Trophoblast cell (in vitro differentiated cells and primary cell): Measurements from ENCODE around the gene EXOC4.

Experiments used
- DNase-seq, 2 donors: peaks; one replicate each; pipeline ENCODE4 v3.0.0-alpha.2; 2016
- H2AFZ ChIP-seq: 2 replicates; pipeline ENCODE4 v1.6.1; 2013; ENCODE audit warnings: low read length, moderate library complexity, mild to moderate bottlenecking; ENCODE audit not compliant: insufficient read depth, poor library complexity
- H2AK5ac ChIP-seq: 2 replicates; pipeline ENCODE4 v1.6.1; 2013; ENCODE audit warnings: mild to moderate bottlenecking, low read length
- H2BK120ac ChIP-seq: 2 replicates; pipeline ENCODE4 v1.6.1; 2013; ENCODE audit warnings: low read length, mild to moderate bottlenecking, moderate library complexity; ENCODE audit not compliant: insufficient read depth, poor library complexity
- H2BK12ac ChIP-seq: 2 replicates; pipeline ENCODE4 v1.6.1; 2013; ENCODE audit warnings: mild to moderate bottlenecking, low read length, moderate library complexity
- H2BK5ac ChIP-seq: 2 replicates; pipeline ENCODE4 v1.6.1; 2013; ENCODE audit warnings: low read length, low read depth, moderate library complexity, mild to moderate bottlenecking; ENCODE audit not compliant: poor library complexity
- H3K14ac ChIP-seq: 2 replicates; pipeline ENCODE4 v1.6.1; 2013; ENCODE audit warnings: mild to moderate bottlenecking, low read length
- H3K18ac ChIP-seq: 2 replicates; pipeline ENCODE4 v1.6.1; 2013; ENCODE audit warnings: mild to moderate bottlenecking, low read length
- H3K23ac ChIP-seq: 2 replicates; pipeline ENCODE4 v1.6.1; 2013; ENCODE audit warnings: low read length
- H3K27ac ChIP-seq: 2 replicates; pipeline ENCODE4 v1.5.1; 2013; ENCODE audit warnings: low read depth, mild to moderate bottlenecking, inconsistent platforms, low read length, moderate library complexity
- H3K27me3 ChIP-seq: 2 replicates; pipeline ENCODE4 v1.6.1; 2013; ENCODE audit warnings: inconsistent platforms, mild to moderate bottlenecking, low read length, moderate library complexity; ENCODE audit not compliant: insufficient read depth
- H3K36me3 ChIP-seq, 2 experiments: 1 replicate in 1 of 2; 2 replicates in 1 of 2; pipeline ENCODE4 v1.6.1; 2013; ENCODE audit warnings: low read length in 2 of 2, mild to moderate bottlenecking in 2 of 2, moderate library complexity in 1 of 2; ENCODE audit not compliant: insufficient read depth in 2 of 2, control insufficient read depth in 1 of 2
- H3K4ac ChIP-seq: 2 replicates; pipeline ENCODE4 v1.6.1; 2013; ENCODE audit warnings: low read depth, mild to moderate bottlenecking, low read length, moderate library complexity
- H3K4me1 ChIP-seq, 2 experiments: 1 replicate in 1 of 2; 2 replicates in 1 of 2; pipeline ENCODE4 v1.6.1; 2013; ENCODE audit warnings: low read length in 2 of 2, mild to moderate bottlenecking in 2 of 2, moderate library complexity in 1 of 2; ENCODE audit not compliant: insufficient read depth in 2 of 2, control insufficient read depth in 1 of 2
- H3K4me2 ChIP-seq: 2 replicates; pipeline ENCODE4 v1.6.1; 2013; ENCODE audit warnings: inconsistent platforms, mild to moderate bottlenecking, low read length, moderate library complexity
- H3K4me3 ChIP-seq: 2 replicates; pipeline ENCODE4 v1.5.1; 2013; ENCODE audit warnings: mild to moderate bottlenecking, low read depth, low read length, inconsistent platforms
- H3K79me1 ChIP-seq: one replicate; pipeline ENCODE4 v1.6.1; 2013; ENCODE audit warnings: low read length
- H3K79me2 ChIP-seq: 2 replicates; pipeline ENCODE4 v1.6.1; 2013; ENCODE audit warnings: low read length, mild to moderate bottlenecking; ENCODE audit not compliant: control insufficient read depth, insufficient read depth, poor library complexity
- H3K9ac ChIP-seq: 2 replicates; pipeline ENCODE4 v1.6.1; 2013; ENCODE audit warnings: mild to moderate bottlenecking, low read length
- H3K9me3 ChIP-seq: 2 replicates; pipeline ENCODE4 v1.6.1; 2013; ENCODE audit warnings: low read depth, mild to moderate bottlenecking, control low read depth, inconsistent platforms, low read length; ENCODE audit not compliant: insufficient read depth
- H4K12ac ChIP-seq: 2 replicates; pipeline ENCODE4 v1.6.1; 2013; ENCODE audit warnings: low read depth, mild to moderate bottlenecking, low read length, moderate library complexity
- H4K8ac ChIP-seq: 2 replicates; pipeline ENCODE4 v1.6.1; 2013; ENCODE audit warnings: low read depth, mild to moderate bottlenecking, low read length, moderate library complexity
- H4K91ac ChIP-seq: one replicate; pipeline ENCODE4 v1.6.1; 2013; ENCODE audit warnings: low read depth, mild to moderate bottlenecking, low read length, moderate library complexity
- WGBS: extraction: QIAGEN DNeasy Blood & Tissue Kit; methylation state at CpG from one replicate; pipeline ENCODE4 v1.1.7; 2013; ENCODE audit warnings: missing lambda C conversion rate; ENCODE audit not compliant: insufficient read length, insufficient coverage; ENCODE audit errors: extremely low coverage; 5-methylcytosine and 5-hydroxymethylcytosine counted together

EXOC4 gene

DNA sequence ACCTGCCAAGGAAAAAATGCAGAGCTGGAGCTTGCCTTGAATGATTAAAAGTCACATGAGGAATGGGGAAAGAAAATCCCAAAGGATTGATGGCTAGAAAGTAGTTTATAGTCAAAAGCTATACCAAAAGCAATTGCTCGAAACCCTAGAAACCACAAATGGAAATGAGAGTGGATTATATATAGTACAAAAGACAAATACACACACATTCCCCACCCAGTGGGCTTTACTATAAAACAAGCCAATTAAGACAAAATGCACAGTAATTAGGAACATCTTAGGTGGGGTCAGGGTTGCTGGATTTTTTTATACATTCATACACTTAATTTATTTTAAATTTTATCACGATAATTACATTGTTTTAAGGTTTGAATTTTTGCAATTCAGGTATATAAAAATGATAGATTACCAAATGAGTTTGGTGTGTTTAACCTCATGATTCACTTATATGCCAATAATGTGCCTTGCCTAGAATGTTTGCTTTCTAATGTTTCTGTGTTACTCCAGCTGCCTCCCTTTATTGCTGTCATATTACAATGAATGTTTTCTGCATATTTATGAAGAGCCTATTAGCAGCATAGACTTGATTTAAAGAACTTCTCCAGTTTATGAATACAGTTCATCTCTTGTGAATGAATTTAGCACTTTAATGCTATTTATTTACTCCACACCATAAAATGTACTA, 421.3 kb downstream of the EXOC4 start:
- Histone ChIP-seq H3K4me2 (no peak overlapping the region), H3K36me3 (no peaks in the 10 kb centered on the region), H3K9me3 (no peaks in the 10 kb centered on the region), H3K79me2 (no peaks in the 10 kb centered on the region), H3K14ac (no peak overlapping the region), H2BK12ac (no peak overlapping the region), H3K4ac (no peak overlapping the region), H2AFZ (no peak overlapping the region), H4K91ac (no peak overlapping the region), H3K79me1 (no peaks in the 10 kb centered on the region), H4K8ac (no peak overlapping the region), H3K4me3 (no peak overlapping the region), H2BK120ac (no peak overlapping the region), H3K9ac (no peak overlapping the region), H3K23ac (no peak overlapping the region), H3K18ac (no peak overlapping the region), H3K27ac (no peak overlapping the region), H2AK5ac (no peak overlapping the region), H4K12ac (no peak overlapping the region), H2BK5ac (no peak overlapping the region), H3K4me1 (no peaks in the 10 kb centered on the region), H3K27me3 (no peaks in the 10 kb centered on the region)
- no CpG with 5 or more reads among the region's 2 CpGs for WGBS
- DNase-seq: no peak

DNA sequence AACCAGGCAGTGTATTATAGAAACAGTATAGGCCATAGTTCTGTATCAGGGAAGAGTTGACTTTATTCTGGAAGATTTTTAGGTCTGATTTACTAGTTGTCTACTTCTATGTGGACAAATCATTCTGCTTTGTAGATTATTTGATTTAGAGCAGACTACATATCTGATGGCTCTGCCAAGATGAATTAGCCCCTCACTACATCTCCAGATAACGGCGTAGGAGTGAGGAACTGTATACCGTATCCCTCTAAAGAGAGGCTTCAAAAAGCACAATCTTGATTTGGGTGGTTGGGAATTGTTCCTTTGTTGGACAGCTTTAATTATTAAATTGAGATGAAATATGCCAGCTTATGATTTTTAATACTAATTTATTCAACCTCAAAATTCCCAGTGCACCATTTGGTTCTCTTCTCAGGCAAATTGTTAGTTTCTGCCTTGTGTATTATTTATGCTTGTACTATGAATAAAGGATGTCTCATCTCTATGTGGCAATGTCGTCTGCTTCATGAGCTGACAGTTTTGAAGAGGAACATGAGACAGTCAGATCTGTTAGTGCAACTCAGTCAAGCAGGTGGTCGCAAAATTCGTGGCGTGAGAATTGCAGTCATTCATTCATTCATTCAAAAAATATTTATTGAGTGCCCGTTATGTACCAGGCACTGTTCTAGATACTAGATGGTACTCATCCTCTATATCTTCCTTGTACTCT, 422.8 kb downstream of the EXOC4 start:
- no peak overlapping the region for H4K12ac ChIP-seq
- H3K4ac ChIP-seq: no peak overlapping the region
- H3K4me1 ChIP-seq: no peaks in the 10 kb centered on the region
- no peaks in the 10 kb centered on the region for H3K79me1 ChIP-seq
- H2AK5ac ChIP-seq: no peak overlapping the region
- no peak overlapping the region for H4K91ac ChIP-seq
- no peak overlapping the region for H3K4me3 ChIP-seq
- no peak overlapping the region for H2AFZ ChIP-seq
- no peak overlapping the region for H3K27ac ChIP-seq
- H3K79me2 ChIP-seq: no peaks in the 10 kb centered on the region
- no peaks in the 10 kb centered on the region for H3K9me3 ChIP-seq
- H3K36me3 ChIP-seq: no peaks in the 10 kb centered on the region
- whole genome bisulfite sequencing: no CpG with 5 or more reads among the region's 8 CpGs
- H2BK120ac ChIP-seq: no peak overlapping the region
- no peaks in the 10 kb centered on the region for H3K27me3 ChIP-seq
- no peak overlapping the region for H2BK5ac ChIP-seq
- no peak overlapping the region for H3K23ac ChIP-seq
- H3K9ac ChIP-seq: no peak overlapping the region
- H3K4me2 ChIP-seq: no peak overlapping the region
- DNase-seq: no peak
- no peak overlapping the region for H3K14ac ChIP-seq
- no peak overlapping the region for H4K8ac ChIP-seq
- no peak overlapping the region for H3K18ac ChIP-seq
- H2BK12ac ChIP-seq: no peak overlapping the region

DNA sequence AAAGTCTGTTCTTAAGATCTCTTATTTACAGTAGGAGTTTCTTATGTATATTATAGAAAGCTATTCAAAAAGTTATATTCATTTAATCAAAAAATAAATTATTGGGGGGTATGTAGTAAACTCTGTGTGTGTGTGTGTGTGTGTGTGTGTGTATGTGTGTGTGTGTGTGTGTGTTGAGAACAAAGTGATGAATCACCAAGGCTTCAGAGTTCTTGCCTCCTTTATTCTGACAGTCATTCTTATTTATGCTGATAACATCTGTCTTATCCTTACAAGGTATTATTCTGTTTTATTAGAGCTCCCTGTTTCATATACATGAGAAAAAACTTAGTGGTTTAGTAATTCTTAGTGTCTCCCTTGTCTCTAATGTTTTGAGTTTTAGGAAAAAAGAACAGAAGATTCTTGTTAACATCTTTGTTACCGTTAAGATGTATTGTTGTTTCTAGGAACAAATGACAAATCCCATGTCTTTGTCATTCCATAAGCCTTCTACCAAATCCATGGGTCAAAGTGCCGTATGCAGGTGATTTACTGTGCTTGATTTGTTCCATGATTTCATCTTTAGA, 424.0 kb downstream of the EXOC4 start:
- H2BK12ac ChIP-seq: no peak overlapping the region
- no peak overlapping the region for H2AK5ac ChIP-seq
- H3K9ac ChIP-seq: no peak overlapping the region
- no peaks in the 10 kb centered on the region for H3K79me1 ChIP-seq
- H3K27ac ChIP-seq: no peak overlapping the region
- DNase-seq: no peak
- no peak overlapping the region for H3K23ac ChIP-seq
- no peak overlapping the region for H4K91ac ChIP-seq
- no peak overlapping the region for H4K8ac ChIP-seq
- no peaks in the 10 kb centered on the region for H3K9me3 ChIP-seq
- no peak overlapping the region for H4K12ac ChIP-seq
- no peak overlapping the region for H3K4ac ChIP-seq
- no peaks in the 10 kb centered on the region for H3K79me2 ChIP-seq
- H3K4me3 ChIP-seq: no peak overlapping the region
- H3K36me3 ChIP-seq: no peaks in the 10 kb centered on the region
- no peak overlapping the region for H2BK5ac ChIP-seq
- H2BK120ac ChIP-seq: no peak overlapping the region
- no peak overlapping the region for H3K18ac ChIP-seq
- no peaks in the 10 kb centered on the region for H3K27me3 ChIP-seq
- no peaks in the 10 kb centered on the region for H3K4me1 ChIP-seq
- WGBS: no CpG with 5 or more reads among the region's 2 CpGs
- no peak overlapping the region for H3K14ac ChIP-seq
- no peak overlapping the region for H2AFZ ChIP-seq
- H3K4me2 ChIP-seq: no peak overlapping the region

DNA sequence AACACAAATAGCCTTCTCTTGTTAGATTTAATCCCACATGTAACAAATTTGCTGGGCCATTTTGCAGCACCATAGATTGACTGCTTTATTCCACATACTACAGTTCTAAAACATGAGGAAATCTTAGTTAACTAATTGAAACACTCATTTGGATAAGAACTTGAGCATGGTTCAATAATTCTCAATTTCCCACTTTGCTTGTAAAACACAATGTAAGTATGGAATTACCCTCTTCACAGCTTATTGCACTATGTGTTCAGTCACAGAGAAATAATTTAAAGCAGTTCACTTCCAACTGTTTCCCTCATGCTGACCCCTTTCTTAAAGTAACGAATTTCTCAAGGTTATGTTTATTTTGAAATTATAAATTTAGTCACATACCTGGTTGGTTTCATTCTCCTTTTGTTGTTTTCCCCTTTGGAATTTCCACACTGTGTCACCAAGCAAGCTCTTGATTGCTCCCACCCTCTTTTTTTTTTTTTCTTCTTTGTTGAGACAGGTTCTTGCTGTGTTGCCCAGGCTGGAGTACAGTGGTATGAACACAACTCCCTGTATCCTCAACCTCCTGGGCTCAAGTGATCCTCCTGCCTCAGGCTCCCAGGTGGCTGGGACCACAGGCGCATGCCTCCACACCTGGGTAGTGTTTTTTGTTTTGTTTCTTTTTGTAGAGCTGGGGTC, 425.4 kb downstream of the EXOC4 start:
- Histone ChIP-seq H3K27me3 (no peaks in the 10 kb centered on the region), H2AK5ac (no peak overlapping the region), H3K79me2 (no peaks in the 10 kb centered on the region), H3K36me3 (no peaks in the 10 kb centered on the region), H3K18ac (no peak overlapping the region), H3K9me3 (no peaks in the 10 kb centered on the region), H2BK12ac (no peak overlapping the region), H3K4ac (no peak overlapping the region), H3K27ac (no peak overlapping the region), H4K8ac (no peak overlapping the region), H4K91ac (no peak overlapping the region), H3K4me1 (no peaks in the 10 kb centered on the region), H3K9ac (no peak overlapping the region), H2BK5ac (no peak overlapping the region), H2AFZ (no peak overlapping the region), H3K4me3 (no peak overlapping the region), H3K4me2 (no peak overlapping the region), H3K79me1 (no peaks in the 10 kb centered on the region), H3K14ac (no peak overlapping the region), H2BK120ac (no peak overlapping the region), H4K12ac (no peak overlapping the region), H3K23ac (no peak overlapping the region)
- no CpG with 5 or more reads among the region's 2 CpGs for WGBS
- no peak for DNase-seq
